Neural cell (in vitro differentiated cells): ENCODE data around the gene PISD. TPM values are rescaled to one million over a fixed set of nuclear protein-coding genes. Genes with fewer than 3 reads are reported as not detected.
"Not testable (repeated sequence)": the region's sequence is repeated elsewhere in the genome, so short reads cannot be mapped to it uniquely, and the experiment has no call there.

Experiments
- H2AFZ ChIP-seq: fragments of 200-600, 300-800 bp; sonication (generic), shearing (Covaris generic); 2 replicates; pipeline ENCODE4 v1.6.0; 2014; ENCODE audit warnings: low read depth, mild to moderate bottlenecking, antibody characterized with exemption, low read length, moderate library complexity
- H3F3A ChIP-seq: fragments of 200-600 bp; shearing (Covaris generic); 2 replicates; pipeline ENCODE4 v1.6.1; 2016; ENCODE audit warnings: mild to moderate bottlenecking, moderate library complexity, mixed read lengths, antibody characterized with exemption, low read length; ENCODE audit not compliant: insufficient read depth, poor library complexity, severe bottlenecking
- H3K27ac ChIP-seq: fragments of 200-600, 300-800 bp; sonication (generic), shearing (Covaris generic); 2 replicates; pipeline ENCODE4 v1.5.1; 2014; ENCODE audit warnings: mild to moderate bottlenecking, low read length, moderate library complexity
- H3K27me3 ChIP-seq: fragments of 300-800, 200-600 bp; sonication (generic), shearing (Covaris generic); 2 replicates; pipeline ENCODE4 v1.6.0; 2014; ENCODE audit warnings: mild to moderate bottlenecking, low read depth, low read length, moderate library complexity; ENCODE audit not compliant: insufficient read depth
- H3K36me3 ChIP-seq: fragments of 300-800, 200-600 bp; sonication (generic), shearing (Covaris generic); 2 replicates; pipeline ENCODE4 v1.5.1; 2014; ENCODE audit warnings: mild to moderate bottlenecking, antibody characterized with exemption, low read length, moderate library complexity; ENCODE audit not compliant: insufficient read depth
- H3K4me2 ChIP-seq: fragments of 300-800, 200-600 bp; sonication (generic), shearing (Covaris generic); 2 replicates; pipeline ENCODE4 v1.6.0; 2014; ENCODE audit warnings: mild to moderate bottlenecking, low read length
- H3K4me3 ChIP-seq: fragments of 300-800, 200-600 bp; sonication (generic), shearing (Covaris generic); 2 replicates; pipeline ENCODE4 v1.5.1; 2014; ENCODE audit warnings: mild to moderate bottlenecking, low read length, moderate library complexity
- H3K79me2 ChIP-seq: fragments of 200-600 bp; shearing (Covaris generic); replicated peaks from 2 replicates; pipeline ENCODE4 v1.6.0; 2014; ENCODE audit warnings: mild to moderate bottlenecking, low read length, moderate library complexity; ENCODE audit not compliant: insufficient read depth
- H3K9ac ChIP-seq: fragments of 300-800, 200-600 bp; sonication (generic), shearing (Covaris generic); 2 replicates; pipeline ENCODE4 v1.6.1; 2016; ENCODE audit warnings: mild to moderate bottlenecking, low read length, mixed read lengths
- H3K9me2 ChIP-seq: fragments of 200-600 bp; shearing (Covaris generic); 2 replicates; pipeline ENCODE4 v1.6.1; 2016; ENCODE audit warnings: mild to moderate bottlenecking, low read length, mixed read lengths; ENCODE audit not compliant: insufficient read depth
- H3K9me3 ChIP-seq: fragments of 200-600, 300-800 bp; sonication (generic), shearing (Covaris generic); 2 replicates; pipeline ENCODE4 v1.6.1; 2016; ENCODE audit warnings: mild to moderate bottlenecking, mixed run types, low read length, moderate library complexity, mixed read lengths
- H4K20me1 ChIP-seq: fragments of 200-600 bp; shearing (Covaris generic); 2 replicates; pipeline ENCODE4 v1.6.1; 2016; ENCODE audit warnings: mild to moderate bottlenecking, mixed run types; ENCODE audit not compliant: insufficient read depth
- CTCF ChIP-seq: fragments of 450-650 bp; IDR thresholded peaks from 2 replicates; pipeline ENCODE4 v1.5.1; 2014; ENCODE audit warnings: antibody characterized with exemption, mild to moderate bottlenecking, moderate library complexity; ENCODE audit not compliant: poor library complexity, severe bottlenecking
- EP300 ChIP-seq: fragments of 450-650 bp; conservative IDR thresholded peaks from 2 replicates; pipeline ENCODE4 v1.6.1; 2014; ENCODE audit warnings: antibody characterized with exemption, mild to moderate bottlenecking, moderate library complexity; ENCODE audit not compliant: poor library complexity, severe bottlenecking
- EZH2 ChIP-seq: fragments of 200-600, 300-800 bp; shearing (Covaris generic), sonication (generic); IDR thresholded peaks from 2 replicates; pipeline ENCODE4 v1.6.1; 2014; ENCODE audit warnings: antibody characterized with exemption, low read length, borderline replicate concordance, mild to moderate bottlenecking; ENCODE audit not compliant: insufficient read depth, poor library complexity, severe bottlenecking
- MXI1 ChIP-seq: fragments of 450-650 bp; conservative IDR thresholded peaks from 2 replicates; pipeline ENCODE4 v1.6.1; 2014; ENCODE audit warnings: antibody characterized with exemption, mild to moderate bottlenecking; ENCODE audit not compliant: poor library complexity, severe bottlenecking
- POLR2AphosphoS5 ChIP-seq: IDR thresholded peaks from 2 replicates; pipeline ENCODE4 v1.6.1; 2012
- RAD21 ChIP-seq: fragments of 450-650 bp; conservative IDR thresholded peaks from 2 replicates; pipeline ENCODE4 v1.6.1; 2014; ENCODE audit warnings: antibody characterized with exemption, mild to moderate bottlenecking, moderate library complexity
- REST ChIP-seq: IDR thresholded peaks from 2 replicates; pipeline ENCODE4 v1.6.1; 2012; ENCODE audit warnings: borderline replicate concordance
- SMC3 ChIP-seq: fragments of 450-650 bp; conservative IDR thresholded peaks from 2 replicates; pipeline ENCODE4 v1.6.1; 2014; ENCODE audit warnings: antibody characterized with exemption, mild to moderate bottlenecking, moderate library complexity; ENCODE audit not compliant: poor library complexity
- TAF1 ChIP-seq: IDR thresholded peaks from 2 replicates; pipeline ENCODE4 v1.6.1; 2012; ENCODE audit warnings: low read depth
- polyA plus RNA-seq: library from polyadenylated mRNA; depleted of rRNA; stranded (reverse); fragments of >200 nt; gene quantifications from 2 replicates; pipeline ENCODE4 v1.2.3, GENCODE V29; 2014

The PISD gene
- polyA plus RNA-seq, 1 donor from 2014 or later, result 50.9 TPM

GRCh38 chr22:31595271-31595670, 66.7 kb downstream of the PISD start:
- H3K79me2 ChIP-seq, result no peaks in the 10 kb centered on the region
- no peaks in the 10 kb centered on the region for H3K9me3 ChIP-seq
- H4K20me1 ChIP-seq, result no peaks in the 10 kb centered on the region
- no peak overlapping the region for H3K4me2 ChIP-seq
- H3K4me3 ChIP-seq, result no peak overlapping the region
- H3F3A ChIP-seq, result no peaks in the 10 kb centered on the region
- no peaks in the 10 kb centered on the region for H3K9me2 ChIP-seq
- H3K27me3 ChIP-seq, result no peaks in the 10 kb centered on the region
- TF ChIP-seq REST (no peak), SMC3 (no peak)
- no peaks in the 10 kb centered on the region for H3K36me3 ChIP-seq
- H2AFZ ChIP-seq, result no peak overlapping the region
- no peak overlapping the region for H3K9ac ChIP-seq
- H3K27ac ChIP-seq, result no peak overlapping the region

- not testable (repeated sequence) for H3K9me3 ChIP-seq, H3F3A ChIP-seq, H3K9me2 ChIP-seq, H3K9ac ChIP-seq, H3K4me3 ChIP-seq, H3K27me3 ChIP-seq, H3K79me2 ChIP-seq, H3K27ac ChIP-seq, H3K4me2 ChIP-seq, H2AFZ ChIP-seq, H3K36me3 ChIP-seq, H4K20me1 ChIP-seq
Observed at GRCh38 chr22:31590161-31590560, 71.9 kb downstream of the PISD start.

DNA sequence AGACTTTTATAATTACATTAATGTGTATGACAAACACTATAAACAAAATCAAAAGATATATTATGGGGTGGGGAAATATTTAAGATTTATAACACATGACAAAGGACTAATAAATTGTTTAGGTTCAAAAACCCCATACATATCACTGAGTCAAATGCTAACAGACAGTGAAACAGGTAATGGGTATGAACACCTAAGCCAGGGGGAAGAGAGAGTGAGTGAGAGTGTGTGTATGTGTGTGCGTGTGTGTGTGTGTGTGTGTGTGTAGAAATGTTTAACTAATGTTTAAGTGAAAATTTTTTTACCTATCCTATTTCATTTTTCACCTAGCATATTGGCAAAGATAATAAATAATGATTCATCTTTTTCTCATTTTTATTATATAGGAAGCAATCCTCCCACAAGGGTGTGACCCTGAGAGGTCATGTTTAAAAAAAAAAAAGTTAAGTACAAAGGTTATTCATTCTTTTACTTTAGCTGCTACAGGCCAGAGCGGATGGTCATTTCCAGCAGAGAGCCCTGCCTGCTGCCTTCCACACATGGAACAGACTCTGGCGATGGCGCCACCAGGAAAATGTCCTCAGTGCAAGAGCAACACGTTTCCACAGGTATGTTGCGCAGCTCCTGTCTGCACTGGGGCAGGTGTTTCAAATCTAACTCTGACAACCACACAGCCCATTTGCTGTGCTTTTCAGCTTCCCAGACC, 72.9 kb downstream of the PISD start:
- TF ChIP-seq TAF1 (no peak), EZH2 (no peak), POLR2AphosphoS5 (no peak), RAD21 (no peak), EP300 (no peak), SMC3 (no peak), REST (no peak), CTCF (no peak), MXI1 (no peak)
- Histone ChIP-seq H3K4me3 (no peak overlapping the region), H3F3A (no peaks in the 10 kb centered on the region), H3K36me3 (peaks cover 3% of the 10 kb centered on the region), H2AFZ (no peak overlapping the region), H3K27me3 (no peaks in the 10 kb centered on the region), H3K9me3 (no peaks in the 10 kb centered on the region), H4K20me1 (no peaks in the 10 kb centered on the region), H3K27ac (no peak overlapping the region), H3K79me2 (no peaks in the 10 kb centered on the region), H3K9ac (no peak overlapping the region), H3K4me2 (no peak overlapping the region), H3K9me2 (no peaks in the 10 kb centered on the region)
